Activated naive CD4-positive, alpha-beta T cell treated with anti-CD3 and anti-CD28 coated beads, Interleukin-2, amount 50 U/mL, for 24 hours (primary cell): ENCODE data around the gene YPEL2.

Experiments
- H3K27ac Mint-ChIP-seq: one replicate; pipeline ENCODE4 v1.8.0; 2021; ENCODE audit warnings: mild to moderate bottlenecking, mixed read lengths
- H3K27me3 Mint-ChIP-seq: one replicate; pipeline ENCODE4 v1.8.0; 2021; ENCODE audit warnings: mixed read lengths
- H3K36me3 Mint-ChIP-seq: one replicate; pipeline ENCODE4 v1.8.0; 2021; ENCODE audit warnings: mixed read lengths
- H3K4me1 Mint-ChIP-seq: one replicate; pipeline ENCODE4 v1.8.0; 2021; ENCODE audit warnings: mixed read lengths
- H3K4me3 Mint-ChIP-seq: one replicate; pipeline ENCODE4 v1.8.0; 2021; ENCODE audit warnings: mild to moderate bottlenecking, mixed read lengths
- H3K9me3 Mint-ChIP-seq: one replicate; pipeline ENCODE4 v1.8.0; 2021; ENCODE audit warnings: mixed read lengths

YPEL2 gene

GRCh38 chr17:59327121-59327980 lies 4.1 kb upstream of the YPEL2 start:
- Mint-ChIP-seq H3K27ac (peak overlapping the region; percentile 79), H3K27me3 (no peaks in the 10 kb centered on the region), H3K4me1 (peaks cover 43% of the 10 kb centered on the region), H3K9me3 (no peaks in the 10 kb centered on the region), H3K36me3 (no peaks in the 10 kb centered on the region), H3K4me3 (peak overlapping the region; percentile 37)

- H3K27ac Mint-ChIP-seq = peak overlapping the region; percentile 79
- peaks cover 46% of the 10 kb centered on the region for H3K4me1 Mint-ChIP-seq
- H3K27me3 Mint-ChIP-seq = no peaks in the 10 kb centered on the region
- H3K4me3 Mint-ChIP-seq = peak overlapping the region; percentile 37
- no peaks in the 10 kb centered on the region for H3K36me3 Mint-ChIP-seq
- H3K9me3 Mint-ChIP-seq = no peaks in the 10 kb centered on the region
These were observed 3.5 kb upstream of the YPEL2 start for GRCh38 chr17:59327981-59328290.

GRCh38 chr17:59328601-59329000 lies 2.9 kb upstream of the YPEL2 start:
- Mint-ChIP-seq H3K27ac (peak overlapping the region; percentile 77), H3K9me3 (no peaks in the 10 kb centered on the region), H3K4me1 (peaks cover 53% of the 10 kb centered on the region), H3K4me3 (no peak overlapping the region), H3K27me3 (no peaks in the 10 kb centered on the region), H3K36me3 (no peaks in the 10 kb centered on the region)

GRCh38 chr17:59329176-59330052 lies 2.0 kb upstream of the YPEL2 start:
- Mint-ChIP-seq H3K4me3 (peak overlapping the region; percentile 68), H3K4me1 (peaks cover 61% of the 10 kb centered on the region), H3K27me3 (no peaks in the 10 kb centered on the region), H3K27ac (peak overlapping the region; percentile 75), H3K9me3 (no peaks in the 10 kb centered on the region), H3K36me3 (no peaks in the 10 kb centered on the region)

- no peaks in the 10 kb centered on the region for H3K27me3 Mint-ChIP-seq
- peak overlapping the region; percentile 79 for H3K27ac Mint-ChIP-seq
- H3K4me1 Mint-ChIP-seq = peaks cover 70% of the 10 kb centered on the region
- H3K9me3 Mint-ChIP-seq = no peaks in the 10 kb centered on the region
- no peaks in the 10 kb centered on the region for H3K36me3 Mint-ChIP-seq
- peak overlapping the region; percentile 68 for H3K4me3 Mint-ChIP-seq
These were observed 1.2 kb upstream of the YPEL2 start for GRCh38 chr17:59330053-59330942.

GRCh38 chr17:59331929-59332748 lies 684 bp downstream of the YPEL2 start:
- H3K27ac Mint-ChIP-seq = peak overlapping the region; percentile 91
- no peaks in the 10 kb centered on the region for H3K27me3 Mint-ChIP-seq
- peaks cover 80% of the 10 kb centered on the region for H3K4me1 Mint-ChIP-seq
- no peaks in the 10 kb centered on the region for H3K36me3 Mint-ChIP-seq
- H3K9me3 Mint-ChIP-seq = no peaks in the 10 kb centered on the region
- H3K4me3 Mint-ChIP-seq = peak overlapping the region; percentile 90

- peaks cover 77% of the 10 kb centered on the region for H3K4me1 Mint-ChIP-seq
- peak overlapping the region; percentile 91 for H3K27ac Mint-ChIP-seq
- H3K36me3 Mint-ChIP-seq = no peaks in the 10 kb centered on the region
- peak overlapping the region; percentile 90 for H3K4me3 Mint-ChIP-seq
- no peaks in the 10 kb centered on the region for H3K27me3 Mint-ChIP-seq
- no peaks in the 10 kb centered on the region for H3K9me3 Mint-ChIP-seq
These were observed 1.4 kb downstream of the YPEL2 start for GRCh38 chr17:59332749-59333377.

- peaks cover 74% of the 10 kb centered on the region for H3K4me1 Mint-ChIP-seq
- no peaks in the 10 kb centered on the region for H3K27me3 Mint-ChIP-seq
- peak overlapping the region; percentile 90 for H3K4me3 Mint-ChIP-seq
- no peaks in the 10 kb centered on the region for H3K36me3 Mint-ChIP-seq
- peak overlapping the region; percentile 5 for H3K27ac Mint-ChIP-seq
- no peaks in the 10 kb centered on the region for H3K9me3 Mint-ChIP-seq
These were observed 2.4 kb downstream of the YPEL2 start for GRCh38 chr17:59333836-59334235.

- no peaks in the 10 kb centered on the region for H3K36me3 Mint-ChIP-seq
- no peaks in the 10 kb centered on the region for H3K27me3 Mint-ChIP-seq
- peaks cover 63% of the 10 kb centered on the region for H3K4me1 Mint-ChIP-seq
- no peaks in the 10 kb centered on the region for H3K9me3 Mint-ChIP-seq
- no peak overlapping the region for H3K27ac Mint-ChIP-seq
- H3K4me3 Mint-ChIP-seq = no peak overlapping the region
These were observed 4.2 kb downstream of the YPEL2 start for GRCh38 chr17:59335685-59336084.

- no peak overlapping the region for H3K27ac Mint-ChIP-seq
- H3K4me3 Mint-ChIP-seq = no peak overlapping the region
- H3K36me3 Mint-ChIP-seq = no peaks in the 10 kb centered on the region
These were observed 6.4 kb downstream of the YPEL2 start for GRCh38 chr17:59337741-59338299.

GRCh38 chr17:59338498-59338897 lies 7.0 kb downstream of the YPEL2 start:
- no peak overlapping the region for H3K27ac Mint-ChIP-seq
- no peak overlapping the region for H3K4me3 Mint-ChIP-seq
- no peaks in the 10 kb centered on the region for H3K27me3 Mint-ChIP-seq
- no peaks in the 10 kb centered on the region for H3K9me3 Mint-ChIP-seq
- peaks cover 73% of the 10 kb centered on the region for H3K4me1 Mint-ChIP-seq
- no peaks in the 10 kb centered on the region for H3K36me3 Mint-ChIP-seq

More at GRCh38 chr17:59337741-59338299, 6.4 kb downstream of the YPEL2 start:
- Mint-ChIP-seq H3K9me3 (no peaks in the 10 kb centered on the region), H3K4me1 (peaks cover 73% of the 10 kb centered on the region), H3K27me3 (no peaks in the 10 kb centered on the region)

- Mint-ChIP-seq H3K9me3 (no peaks in the 10 kb centered on the region), H3K4me3 (no peak overlapping the region), H3K4me1 (peaks cover 69% of the 10 kb centered on the region), H3K27me3 (no peaks in the 10 kb centered on the region), H3K36me3 (no peaks in the 10 kb centered on the region), H3K27ac (peak overlapping the region; percentile 30)
These were observed 10.5 kb downstream of the YPEL2 start for GRCh38 chr17:59341922-59342321.

- H3K36me3 Mint-ChIP-seq = no peaks in the 10 kb centered on the region
- no peaks in the 10 kb centered on the region for H3K9me3 Mint-ChIP-seq
- peak overlapping the region; percentile 73 for H3K27ac Mint-ChIP-seq
- peak overlapping the region; percentile 19 for H3K4me3 Mint-ChIP-seq
- H3K27me3 Mint-ChIP-seq = no peaks in the 10 kb centered on the region
- H3K4me1 Mint-ChIP-seq = peaks cover 74% of the 10 kb centered on the region
These were observed 11.3 kb downstream of the YPEL2 start for GRCh38 chr17:59342681-59343131.

GRCh38 chr17:59345476-59345875 lies 14.0 kb downstream of the YPEL2 start:
- Mint-ChIP-seq H3K27ac (no peak overlapping the region), H3K4me1 (peaks cover 70% of the 10 kb centered on the region), H3K36me3 (peaks cover 1% of the 10 kb centered on the region), H3K9me3 (no peaks in the 10 kb centered on the region), H3K27me3 (no peaks in the 10 kb centered on the region), H3K4me3 (no peak overlapping the region)
